ENCODE measurements around the gene CHSY1.
"Not testable (repeated sequence)": the region's sequence is repeated elsewhere in the genome, so short reads cannot be mapped to it uniquely, and the experiment has no call there.

CHSY1 gene

GRCh38 chr15:101244036-101244781, 7.6 kb downstream of the CHSY1 start:
- DNase-seq = no peak

GRCh38 chr15:101243420-101243819, 8.4 kb downstream of the CHSY1 start:
- no peak for DNase-seq

DNA sequence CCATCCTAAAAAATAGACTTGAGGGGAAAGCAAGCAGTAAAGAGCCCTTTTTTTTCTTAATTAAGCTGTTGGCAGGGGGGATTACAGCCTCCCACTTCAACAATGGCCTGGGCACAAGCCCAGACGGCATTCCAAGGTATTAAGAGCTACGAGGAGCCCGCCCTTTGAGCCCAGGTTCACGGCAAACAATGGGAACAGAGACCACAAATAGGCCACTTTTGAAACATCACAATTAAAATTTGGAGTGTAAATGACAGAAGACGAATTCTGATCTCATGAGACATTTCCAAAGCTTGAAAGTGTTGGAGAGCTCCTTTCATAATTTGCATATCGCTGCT, 8.9 kb downstream of the CHSY1 start:
- DNase-seq = no peak

- DNase-seq = no peak
These were observed 9.5 kb downstream of the CHSY1 start for GRCh38 chr15:101242160-101242998.

GRCh38 chr15:101240358-101240757, 11.5 kb downstream of the CHSY1 start:
- DNase-seq = no peak

GRCh38 chr15:101239724-101240136, 12.1 kb downstream of the CHSY1 start:
- no peak for DNase-seq

DNA sequence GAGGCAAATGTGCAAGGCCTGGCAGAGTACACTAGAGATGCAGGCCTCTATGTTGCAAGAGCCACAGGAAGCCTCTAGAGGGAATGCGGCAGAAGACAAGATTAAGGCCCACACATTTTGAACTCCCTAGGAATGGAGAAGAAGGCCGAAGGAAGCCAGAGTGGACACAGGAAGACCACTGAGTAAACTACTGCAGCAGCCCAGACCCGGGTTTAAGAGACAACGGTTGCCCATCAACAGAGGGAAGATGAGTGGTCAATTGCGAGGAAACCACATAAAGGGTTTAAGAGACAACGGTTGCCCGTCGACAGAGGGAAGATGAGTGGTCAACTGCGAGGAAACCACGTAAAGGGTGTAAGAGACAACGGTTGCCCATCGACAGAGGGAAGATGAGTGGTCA, 14.6 kb downstream of the CHSY1 start:
- DNase-seq = no peak

DNA sequence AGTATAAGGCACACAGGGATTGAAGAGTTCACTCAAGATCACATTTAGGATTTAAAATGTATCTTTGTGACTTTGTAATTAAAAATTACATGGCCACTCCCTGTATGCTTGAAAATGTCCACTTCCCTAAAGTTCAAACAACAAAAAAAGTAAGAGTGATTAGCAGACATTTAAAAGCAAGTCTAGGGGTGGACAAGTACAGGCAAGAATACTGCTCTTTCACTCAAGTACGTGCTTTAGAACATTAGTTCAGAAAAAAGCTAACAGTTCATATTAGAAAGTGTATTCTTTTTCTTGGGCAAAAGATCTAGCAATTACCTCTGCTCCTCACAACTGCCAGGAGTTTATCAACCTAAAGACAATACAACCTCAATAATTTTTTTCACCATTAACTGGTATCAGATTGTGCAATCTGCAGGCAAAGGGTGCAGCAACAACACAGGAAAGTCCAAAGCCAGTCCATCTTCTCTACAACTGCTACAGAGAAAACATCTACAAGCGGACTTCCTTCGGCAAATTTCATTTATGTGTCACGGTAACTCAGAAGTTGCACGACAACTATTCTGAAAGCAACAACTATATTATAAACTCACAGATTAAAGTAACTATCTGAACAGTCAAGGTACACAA, 18.1 kb downstream of the CHSY1 start:
- no peak for DNase-seq

GRCh38 chr15:101232677-101233076, 19.2 kb downstream of the CHSY1 start:
- DNase-seq = no peak

GRCh38 chr15:101228313-101228712, 23.5 kb downstream of the CHSY1 start:
- DNase-seq = no peak

DNA sequence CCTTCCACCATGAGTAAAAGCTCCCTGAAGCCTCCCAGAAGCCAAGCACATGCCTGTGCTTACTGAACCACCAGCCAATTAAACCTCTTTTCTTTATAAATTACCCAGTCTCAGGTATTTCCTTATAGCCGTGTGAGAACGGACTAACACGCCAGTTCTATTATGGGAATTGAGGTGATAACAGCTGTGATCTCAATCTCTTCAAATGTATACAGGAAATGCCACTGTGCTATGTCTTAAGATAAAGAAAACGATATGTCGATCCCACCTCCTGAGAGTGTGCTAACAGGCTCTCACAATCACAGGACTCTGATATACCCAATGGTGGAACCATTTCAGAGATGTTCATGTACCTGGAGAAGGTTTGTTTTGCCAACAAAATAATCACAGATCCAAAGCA, 26.2 kb downstream of the CHSY1 start:
- no peak for DNase-seq

DNA sequence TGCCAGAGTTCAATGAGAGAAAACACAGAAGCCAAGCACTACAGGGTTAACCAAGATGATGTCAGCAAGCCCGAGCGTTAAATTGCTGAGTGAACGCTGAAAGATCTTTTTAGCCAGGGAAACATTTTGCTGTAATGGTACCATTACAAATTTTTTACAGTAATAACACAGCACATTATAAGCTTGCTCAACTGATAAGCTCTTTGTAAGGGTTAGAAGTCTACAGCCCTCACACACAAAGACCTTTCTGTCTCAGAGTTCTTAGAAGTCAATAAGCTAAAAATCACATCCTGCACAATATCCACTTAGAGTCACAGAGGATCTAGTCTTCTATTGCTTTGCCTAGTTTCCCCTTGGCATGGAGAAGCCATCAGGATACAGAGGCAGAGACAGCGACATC, 29.9 kb downstream of the CHSY1 start:
- no peak for DNase-seq

DNA sequence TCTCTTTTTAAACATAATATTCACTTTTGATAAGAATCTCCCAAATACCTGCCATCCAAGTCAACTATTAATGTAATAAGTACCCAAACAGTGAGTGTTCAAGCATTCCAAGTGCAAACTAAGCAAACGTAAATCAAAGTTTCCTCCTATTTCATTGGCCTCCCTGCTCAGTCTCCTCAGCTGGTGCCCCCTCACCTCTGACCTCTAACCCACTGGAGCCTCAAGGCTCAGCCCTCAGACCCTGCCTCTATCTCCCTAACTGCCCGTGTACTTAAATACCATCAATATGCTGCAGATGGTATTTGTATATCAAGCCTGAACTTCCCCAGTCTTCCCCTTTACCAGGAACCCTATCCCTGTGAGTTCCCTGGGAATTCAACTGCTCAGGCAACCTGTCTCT, 31.8 kb downstream of the CHSY1 start:
- DNase-seq = no peak

DNA sequence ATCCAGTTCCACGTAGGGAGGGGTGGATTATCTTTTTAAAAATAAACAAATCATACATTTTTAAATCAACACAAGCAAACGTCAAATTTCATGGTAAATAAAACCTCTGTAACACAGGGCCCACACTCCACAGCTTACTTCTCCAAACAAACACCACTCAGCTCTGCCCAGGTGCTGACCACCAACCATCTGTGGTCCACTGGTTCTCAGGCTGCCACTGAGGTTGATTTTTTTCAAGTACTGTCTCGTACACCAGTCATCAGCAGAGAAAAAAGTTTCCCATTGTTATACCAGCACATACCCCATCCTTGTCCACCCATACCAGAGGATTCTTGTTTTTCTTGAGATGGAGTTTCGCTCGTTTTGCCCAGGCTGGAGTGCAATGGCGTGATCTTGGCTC, 32.4 kb downstream of the CHSY1 start:
- no peak for DNase-seq

- DNase-seq = no peak
These were observed 34.4 kb downstream of the CHSY1 start for GRCh38 chr15:101217446-101217845.

DNA sequence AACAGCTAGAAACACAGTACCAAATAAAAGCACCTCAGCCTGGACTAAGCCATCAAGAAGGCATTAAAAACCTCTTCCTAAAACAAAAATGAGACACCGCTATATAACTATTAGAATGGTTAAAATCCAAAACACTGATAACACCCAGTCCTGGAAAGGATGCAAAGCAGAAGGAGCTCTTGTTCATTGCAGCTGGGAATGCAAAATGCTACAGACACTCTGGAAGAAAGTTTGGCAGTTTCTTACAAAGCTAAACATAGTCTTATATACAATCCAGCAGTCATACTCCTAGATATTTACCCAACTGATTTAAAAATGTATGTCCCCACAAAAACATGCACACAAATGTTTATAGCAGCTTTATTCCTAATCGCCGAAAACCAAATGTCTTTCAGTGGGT, 35.7 kb downstream of the CHSY1 start:
- no peak for DNase-seq

DNA sequence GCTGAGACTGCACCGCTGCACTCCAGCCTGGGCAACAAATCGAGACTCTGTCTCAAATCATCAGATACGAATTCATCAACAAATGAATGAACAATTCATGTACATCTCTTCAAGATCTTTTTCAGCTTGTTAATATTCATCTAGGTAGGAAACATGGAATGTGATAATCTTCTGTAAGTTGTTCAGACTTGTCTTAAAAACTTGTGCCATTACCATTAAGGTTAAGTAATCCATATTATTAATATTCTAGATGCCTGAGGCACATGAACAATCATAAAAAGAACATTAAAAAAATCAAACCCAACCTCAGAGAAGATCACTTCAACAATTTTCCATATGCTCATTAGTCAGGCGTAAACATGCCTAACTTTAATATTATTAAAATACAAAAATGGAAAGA, 36.2 kb downstream of the CHSY1 start:
- no peak for DNase-seq

GRCh38 chr15:101214435-101215097, 37.3 kb downstream of the CHSY1 start:
- DNase-seq = not testable (repeated sequence)

DNA sequence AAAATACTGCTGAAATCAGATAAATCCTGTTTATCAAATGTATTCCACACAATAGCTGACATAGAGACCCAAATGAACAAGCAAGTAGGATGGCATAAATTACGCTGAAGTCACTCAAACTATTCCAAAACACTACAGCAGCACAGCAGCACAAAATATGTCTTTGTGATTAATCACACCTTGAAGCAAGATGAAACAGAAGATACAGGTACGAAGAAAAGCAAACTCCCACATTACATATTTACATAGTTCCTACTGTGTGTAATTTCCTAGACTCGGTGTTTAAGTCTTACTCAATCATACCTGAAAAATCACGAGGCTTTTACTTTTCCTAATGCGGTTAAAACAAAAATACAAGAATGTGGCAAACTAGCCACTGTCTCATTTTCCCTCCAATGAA, 38.3 kb downstream of the CHSY1 start:
- DNase-seq = no peak

GRCh38 chr15:101213147-101213546, 38.7 kb downstream of the CHSY1 start:
- DNase-seq = no peak

DNA sequence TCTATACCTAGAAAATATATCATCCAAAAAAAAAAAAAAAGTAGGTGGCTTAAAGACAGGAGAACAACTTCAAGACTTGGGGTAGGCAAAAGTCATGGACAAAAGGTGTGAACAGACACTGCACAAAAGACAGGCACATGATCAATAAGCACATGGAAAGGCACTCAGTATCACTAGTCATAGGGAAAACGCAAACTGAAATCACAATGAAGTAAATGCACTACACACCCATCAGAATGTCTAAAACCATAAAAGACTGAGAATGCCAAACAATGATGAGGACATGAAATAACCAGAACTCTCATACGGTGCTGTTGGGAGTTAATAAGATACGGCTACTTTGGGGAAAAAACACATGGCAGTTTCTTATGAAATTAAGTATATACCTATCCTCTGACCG, 40.0 kb downstream of the CHSY1 start:
- no peak for DNase-seq

DNA sequence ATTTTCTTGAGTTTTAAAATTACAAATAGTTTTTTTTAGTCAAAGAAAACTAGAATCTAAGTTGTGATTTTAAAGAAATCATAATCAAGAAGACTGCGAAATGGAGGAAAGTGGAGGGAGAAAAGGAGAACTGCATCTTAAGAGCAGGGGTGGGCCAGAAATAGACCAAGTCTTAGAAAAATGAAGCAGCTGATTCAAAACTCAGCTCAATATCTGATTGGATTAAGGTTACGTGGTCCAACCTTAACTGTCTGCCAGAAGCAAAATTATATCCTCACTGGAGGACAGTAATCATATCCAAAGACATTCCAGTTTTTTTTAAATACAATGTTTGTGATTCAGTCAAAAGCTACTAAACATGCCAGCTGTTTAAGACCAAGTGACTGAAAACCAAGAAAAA, 41.4 kb downstream of the CHSY1 start:
- DNase-seq = no peak

GRCh38 chr15:101210058-101210457, 41.8 kb downstream of the CHSY1 start:
- no peak for DNase-seq

Data from NCI-H2171 (cell line).